SK-N-SH treated with all-trans-retinoic acid at 6 μM for 48 hours (cell line): Measurements from ENCODE around the gene SBK2.

Experiments used
- ATAC-seq: fragments of 200-7000 bp; cut with Tn5 transposase; 3 replicates; pipeline ENCODE4 v1.9.1; 2020; ENCODE audit warnings: mild to moderate bottlenecking, moderate library complexity
- ARNTL ChIP-seq: fragments of 450-650 bp; formaldehyde crosslinking; IDR thresholded peaks from 2 replicates; pipeline ENCODE4 v1.5.0; 2020; ENCODE audit warnings: low read depth, mild to moderate bottlenecking, moderate library complexity, borderline replicate concordance
- BACH2 ChIP-seq: fragments of 250-450 bp; sonication (Bioruptor Pico); IDR thresholded peaks from 2 replicates; pipeline ENCODE4 v1.9.0; 2021; ENCODE audit warnings: mild to moderate bottlenecking, borderline replicate concordance
- CREB5 ChIP-seq: fragments of 250-450 bp; sonication (Bioruptor Pico); IDR thresholded peaks from 2 replicates; pipeline ENCODE4 v1.5.1; 2020; ENCODE audit warnings: low read depth, mild to moderate bottlenecking, moderate library complexity
- CSDC2 ChIP-seq: fragments of 250-450 bp; sonication (Bioruptor Pico); IDR thresholded peaks from 2 replicates; pipeline ENCODE4 v1.5.0; 2020; ENCODE audit warnings: mild to moderate bottlenecking, moderate library complexity
- CSRNP3 ChIP-seq: fragments of 250-450 bp; sonication (Bioruptor Pico); IDR thresholded peaks from 2 replicates; pipeline ENCODE4 v1.5.1; 2021; ENCODE audit warnings: mild to moderate bottlenecking, moderate library complexity
- ESRRG ChIP-seq: fragments of 250-450 bp; sonication (Bioruptor Pico); IDR thresholded peaks from 2 replicates; pipeline ENCODE4 v1.6.1; 2021; ENCODE audit warnings: mild to moderate bottlenecking
- GLIS3 ChIP-seq: fragments of 250-450 bp; sonication (Bioruptor Pico); IDR thresholded peaks from 2 replicates; pipeline ENCODE4 v1.5.0; 2020; ENCODE audit warnings: mild to moderate bottlenecking, moderate library complexity
- ISL1 ChIP-seq: fragments of 250-450 bp; sonication (Bioruptor Pico); IDR thresholded peaks from 2 replicates; pipeline ENCODE4 v2.1.2; 2022; ENCODE audit warnings: mild to moderate bottlenecking, moderate library complexity
- OSR1 ChIP-seq: fragments of 250-450 bp; sonication (Bioruptor Pico); IDR thresholded peaks from 2 replicates; pipeline ENCODE4 v1.8.0; 2022; ENCODE audit warnings: moderate library complexity, mild to moderate bottlenecking, inconsistent platforms
- PATZ1 ChIP-seq: fragments of 250-450 bp; sonication (Bioruptor Pico); IDR thresholded peaks from 2 replicates; pipeline ENCODE4 v1.8.0; 2020; ENCODE audit warnings: mild to moderate bottlenecking, moderate library complexity, borderline replicate concordance
- POU6F1 ChIP-seq: fragments of 250-450 bp; sonication (Bioruptor Pico); IDR thresholded peaks from 2 replicates; pipeline ENCODE4 v1.8.0; 2021; ENCODE audit warnings: low read depth, mild to moderate bottlenecking, moderate library complexity, borderline replicate concordance
- PPARA ChIP-seq: fragments of 250-450 bp; sonication (Bioruptor Pico); IDR thresholded peaks from 2 replicates; pipeline ENCODE4 v1.5.0; 2020; ENCODE audit warnings: mild to moderate bottlenecking, borderline replicate concordance
- SNAI2 ChIP-seq: fragments of 250-450 bp; sonication (Bioruptor Pico); IDR thresholded peaks from 2 replicates; pipeline ENCODE4 v1.5.0; 2020; ENCODE audit warnings: mild to moderate bottlenecking, moderate library complexity
- TCF4 ChIP-seq: fragments of 250-450 bp; sonication (Bioruptor Pico); IDR thresholded peaks from 2 replicates; pipeline ENCODE4 v1.8.0; 2021; ENCODE audit warnings: mild to moderate bottlenecking, moderate library complexity, borderline replicate concordance
- TOX ChIP-seq: fragments of 250-450 bp; sonication (Bioruptor Pico); IDR thresholded peaks from 2 replicates; pipeline ENCODE4 v1.8.0; 2021; ENCODE audit warnings: mild to moderate bottlenecking, moderate library complexity, borderline replicate concordance
- ZC3H10 ChIP-seq: fragments of 250-450 bp; sonication (Bioruptor Pico); IDR thresholded peaks from 2 replicates; pipeline ENCODE4 v1.5.1; 2021; ENCODE audit warnings: mild to moderate bottlenecking, moderate library complexity
- ZFP3 ChIP-seq: fragments of 250-450 bp; sonication (Bioruptor Pico); IDR thresholded peaks from 2 replicates; pipeline ENCODE4 v1.5.0; 2020; ENCODE audit warnings: mild to moderate bottlenecking, moderate library complexity
- ZFP30 ChIP-seq: fragments of 450-650 bp; formaldehyde crosslinking; IDR thresholded peaks from 2 replicates; pipeline ENCODE4 v1.5.0; 2022; ENCODE audit warnings: mild to moderate bottlenecking, moderate library complexity
- ZNF565 ChIP-seq: fragments of 450-650 bp; formaldehyde crosslinking; conservative IDR thresholded peaks from 2 replicates; pipeline ENCODE4 v1.5.0; 2020; ENCODE audit warnings: low read depth, mild to moderate bottlenecking, moderate library complexity
- ZNF70 ChIP-seq: fragments of 450-650 bp; formaldehyde crosslinking; IDR thresholded peaks from 2 replicates; pipeline ENCODE4 v1.5.0; 2020; ENCODE audit warnings: mild to moderate bottlenecking, moderate library complexity
- ZNF8 ChIP-seq: fragments of 450-650 bp; formaldehyde crosslinking; IDR thresholded peaks from 2 replicates; pipeline ENCODE4 v1.5.0; 2020; ENCODE audit warnings: mild to moderate bottlenecking, moderate library complexity
- TF ChIP-seq, protein P1 (sequence below): fragments of 250-450 bp; sonication (Bioruptor Pico); IDR thresholded peaks from 2 replicates; pipeline ENCODE4 v1.5.0; 2020; ENCODE audit warnings: mild to moderate bottlenecking, moderate library complexity

Gene SBK2

DNA sequence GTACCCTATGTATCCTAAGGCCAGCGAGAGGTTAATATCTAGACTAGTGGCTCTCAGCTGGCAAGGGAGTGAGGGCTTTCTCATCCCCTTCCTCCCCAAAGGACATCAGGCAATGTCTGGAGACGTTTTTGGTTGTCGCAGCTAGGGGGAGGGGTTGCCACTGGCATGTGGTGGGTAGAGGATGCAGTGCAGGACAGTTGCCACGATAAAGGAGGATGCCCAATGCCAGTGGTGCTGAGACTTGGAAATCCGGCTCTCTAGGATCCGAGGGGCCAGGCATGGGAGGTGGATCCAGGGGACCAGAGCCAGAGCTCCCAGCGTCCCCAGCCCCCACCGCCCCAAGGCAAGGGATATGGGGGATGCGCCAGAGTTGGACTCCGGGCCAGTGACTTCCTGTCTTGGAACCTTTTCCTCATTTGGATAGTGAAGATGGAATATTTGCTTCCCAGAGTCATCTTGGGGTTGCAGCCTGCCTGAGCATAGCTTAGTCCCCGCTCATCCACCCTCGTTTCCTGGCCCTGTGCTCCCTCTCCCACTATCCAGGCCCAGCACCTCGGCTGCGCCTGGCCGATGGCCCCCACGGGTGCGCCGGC, 43.8 kb downstream of the SBK2 start:
- TF ChIP-seq, protein P1, sequence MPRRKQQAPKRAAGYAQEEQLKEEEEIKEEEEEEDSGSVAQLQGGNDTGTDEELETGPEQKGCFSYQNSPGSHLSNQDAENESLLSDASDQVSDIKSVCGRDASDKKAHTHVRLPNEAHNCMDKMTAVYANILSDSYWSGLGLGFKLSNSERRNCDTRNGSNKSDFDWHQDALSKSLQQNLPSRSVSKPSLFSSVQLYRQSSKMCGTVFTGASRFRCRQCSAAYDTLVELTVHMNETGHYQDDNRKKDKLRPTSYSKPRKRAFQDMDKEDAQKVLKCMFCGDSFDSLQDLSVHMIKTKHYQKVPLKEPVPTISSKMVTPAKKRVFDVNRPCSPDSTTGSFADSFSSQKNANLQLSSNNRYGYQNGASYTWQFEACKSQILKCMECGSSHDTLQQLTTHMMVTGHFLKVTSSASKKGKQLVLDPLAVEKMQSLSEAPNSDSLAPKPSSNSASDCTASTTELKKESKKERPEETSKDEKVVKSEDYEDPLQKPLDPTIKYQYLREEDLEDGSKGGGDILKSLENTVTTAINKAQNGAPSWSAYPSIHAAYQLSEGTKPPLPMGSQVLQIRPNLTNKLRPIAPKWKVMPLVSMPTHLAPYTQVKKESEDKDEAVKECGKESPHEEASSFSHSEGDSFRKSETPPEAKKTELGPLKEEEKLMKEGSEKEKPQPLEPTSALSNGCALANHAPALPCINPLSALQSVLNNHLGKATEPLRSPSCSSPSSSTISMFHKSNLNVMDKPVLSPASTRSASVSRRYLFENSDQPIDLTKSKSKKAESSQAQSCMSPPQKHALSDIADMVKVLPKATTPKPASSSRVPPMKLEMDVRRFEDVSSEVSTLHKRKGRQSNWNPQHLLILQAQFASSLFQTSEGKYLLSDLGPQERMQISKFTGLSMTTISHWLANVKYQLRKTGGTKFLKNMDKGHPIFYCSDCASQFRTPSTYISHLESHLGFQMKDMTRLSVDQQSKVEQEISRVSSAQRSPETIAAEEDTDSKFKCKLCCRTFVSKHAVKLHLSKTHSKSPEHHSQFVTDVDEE (CRISPR knock-in tag) = no peak
- TF ChIP-seq ZNF565 (CRISPR knock-in tag) (no peak), BACH2 (CRISPR knock-in tag) (no peak), TCF4 (CRISPR knock-in tag) (no peak), ZFP3 (no peak), ZNF70 (CRISPR knock-in tag) (no peak), ESRRG (CRISPR knock-in tag) (no peak), ZFP30 (no peak), PPARA (CRISPR knock-in tag) (no peak), POU6F1 (CRISPR knock-in tag) (no peak), CSDC2 (CRISPR knock-in tag) (no peak), ZC3H10 (CRISPR knock-in tag) (no peak), CSRNP3 (CRISPR knock-in tag) (no peak), GLIS3 (CRISPR knock-in tag) (no peak), CREB5 (CRISPR knock-in tag) (no peak), ZNF8 (CRISPR knock-in tag) (no peak), SNAI2 (CRISPR knock-in tag) (no peak), PATZ1 (CRISPR knock-in tag) (no peak), ISL1 (CRISPR knock-in tag) (no peak)
- ATAC-seq = no peak

DNA sequence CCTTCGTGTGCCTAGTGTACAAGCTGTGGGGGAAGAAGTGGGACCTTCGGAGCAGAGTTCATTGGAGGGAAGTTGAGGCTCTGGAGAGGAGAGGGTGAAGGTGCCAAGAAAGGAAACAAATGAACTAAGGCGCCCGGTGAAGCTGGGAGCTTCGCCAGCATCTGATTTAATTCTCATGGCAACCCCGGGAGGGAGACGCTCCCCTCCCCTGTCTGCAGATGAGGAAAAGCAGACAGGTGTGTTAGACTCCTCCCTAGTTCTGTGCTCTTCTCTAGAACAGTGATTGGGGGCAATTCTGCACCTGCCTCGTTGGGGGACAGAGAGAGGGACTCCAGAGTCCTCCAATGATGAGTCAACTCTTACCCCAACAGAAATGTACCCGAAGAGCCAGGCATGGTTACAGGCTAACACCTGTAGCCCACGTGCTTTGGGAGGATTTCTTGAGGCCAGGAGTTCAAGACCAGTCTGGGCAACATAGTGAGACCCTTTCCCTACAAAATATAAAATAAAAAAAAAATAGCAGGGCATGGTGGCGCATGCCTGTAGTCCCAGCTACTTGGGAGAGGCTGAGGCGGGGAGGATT, 44.5 kb downstream of the SBK2 start:
- TF ChIP-seq PATZ1 (CRISPR knock-in tag) (no peak), BACH2 (CRISPR knock-in tag) (no peak), ZC3H10 (CRISPR knock-in tag) (no peak), TOX (CRISPR knock-in tag) (no peak), CSRNP3 (CRISPR knock-in tag) (no peak), PPARA (CRISPR knock-in tag) (no peak), OSR1 (CRISPR knock-in tag) (no peak), ZFP30 (no peak), CSDC2 (CRISPR knock-in tag) (no peak), ZFP3 (no peak), CREB5 (CRISPR knock-in tag) (no peak), ISL1 (CRISPR knock-in tag) (no peak), ARNTL (CRISPR knock-in tag) (no peak)
- ATAC-seq = no peak
